Spleen (tissue), 11 donors: Measurements from ENCODE around the gene COL5A1. TPM values are rescaled to one million over a fixed set of nuclear protein-coding genes. Genes with fewer than 3 reads are reported as not detected.

Source experiments
- DNase-seq: peaks from one replicate; pipeline ENCODE4 v3.0.0-alpha.2; 2020
- H3K27ac ChIP-seq, 8 donors: fragments of 200-600 bp; sonication (generic) in 7 of 8; 1 replicate in 4 of 8; 2 replicates in 4 of 8; pipeline versions ENCODE4 v1.5.0 to v1.8.0; 2016 to 2021; ENCODE audit warnings: inconsistent platforms in 4 of 8, mild to moderate bottlenecking in 4 of 8, moderate library complexity in 1 of 8
- H3K27me3 ChIP-seq, 7 donors: fragments of 200-600 bp; sonication (generic) in 6 of 7; replicated peaks in 1 of 7; 1 replicate in 4 of 7; 2 replicates in 3 of 7; pipeline versions ENCODE4 v1.5.0 to v1.8.0; 2016 to 2021; ENCODE audit warnings: inconsistent platforms in 3 of 7, mild to moderate bottlenecking in 1 of 7
- H3K36me3 ChIP-seq, 6 donors: fragments of 200-600 bp; sonication (generic) in 5 of 6; 1 replicate in 4 of 6; 2 replicates in 2 of 6; pipeline versions ENCODE4 v1.5.0 to v1.8.0; 2016 to 2021; ENCODE audit warnings: inconsistent platforms in 2 of 6
- H3K4me1 ChIP-seq, 6 donors: fragments of 200-600 bp; sonication (generic) in 5 of 6; 1 replicate in 3 of 6; 2 replicates in 3 of 6; pipeline versions ENCODE4 v1.5.0 to v1.8.0; 2016 to 2021; ENCODE audit warnings: inconsistent platforms in 3 of 6
- H3K4me3 ChIP-seq, 8 donors: fragments of 200-600 bp; sonication (generic) in 7 of 8; 1 replicate in 4 of 8; 2 replicates in 4 of 8; pipeline versions ENCODE4 v1.5.0 to v1.8.0; 2016 to 2021; ENCODE audit warnings: inconsistent platforms in 4 of 8, mild to moderate bottlenecking in 4 of 8, moderate library complexity in 2 of 8
- H3K9me3 ChIP-seq, 8 donors: fragments of 200-600 bp; sonication (generic) in 7 of 8; 1 replicate in 4 of 8; 2 replicates in 4 of 8; pipeline versions ENCODE4 v1.5.0 to v1.8.0; 2016 to 2021; ENCODE audit warnings: inconsistent platforms in 4 of 8
- POLR2A ChIP-seq, 3 donors: fragments of 450-650 bp; IDR thresholded peaks; one replicate each; pipeline ENCODE4 v1.5.1; 2017; ENCODE audit warnings: antibody characterized with exemption in 3 of 3, mild to moderate bottlenecking in 1 of 3
- POLR2AphosphoS5 ChIP-seq, 3 donors: sonication (generic); formaldehyde crosslinking; IDR thresholded peaks; one replicate each; pipeline ENCODE4 v1.5.1; 2017; ENCODE audit warnings: antibody characterized with exemption in 3 of 3
- WGBS, 5 donors: extraction: QIAGEN DNeasy Blood & Tissue Kit in 3 of 5; methylation state at CpG; one replicate each; pipeline versions ENCODE4 v1.1.5 to v1.1.7; 2013 to 2018; 5-methylcytosine and 5-hydroxymethylcytosine counted together
- intact Hi-C: fragments of 100-400 bp; cut with DNase I; formaldehyde crosslinking; loops from one replicate; pipeline ENCODE4 v1.15.0; 2023; ENCODE audit warnings: low total_unique reads
- polyA plus RNA-seq, 3 donors: library from polyadenylated mRNA; stranded (reverse); fragments of 200-250 nt; gene quantifications; one replicate each; pipeline ENCODE4 v1.2.1, GENCODE V29; 2013
- total RNA-seq, 7 donors: library from RNA; depleted of rRNA in 3 of 7; stranded (reverse); fragments of >200 nt in 3 of 7; fragmentation: NEBNext Ultra II Directional in 4 of 7; extraction: Animal tissue kit (Norgen Biotek cat#: 25700) in 4 of 7; gene quantifications; one replicate each; pipeline versions ENCODE4 v1.1.0 to v1.2.1, GENCODE V29; 2016 to 2021
- TF ChIP-seq, protein P1 (sequence below), 11 experiments: fragments of 200-600 bp in 7 of 11; fragments of 450-650 bp in 4 of 11; sonication (generic) in 4 of 11; IDR thresholded peaks in 8 of 11; conservative IDR thresholded peaks in 3 of 11; 1 replicate in 7 of 11; 2 replicates in 4 of 11; pipeline versions ENCODE4 v1.4.0 to v1.8.0; 2016 to 2021; ENCODE audit warnings: antibody characterized with exemption in 11 of 11, inconsistent platforms in 4 of 11, mild to moderate bottlenecking in 1 of 11
- donor health status: healthy with polysubstance abuse.
- donor health status: DM: no; HTN: no; CAD: no; lungs with moderate emphysema.
- donor health status: DM: no; HTN: no; CAD: no.
- donor health status: Bipolar disorder and iron deficiency.
- donor health status: healthy.
- donor health status: DM: no; HTN: no; CAD: no.
- donor health status: DM: yes; HTN: yes; CAD: no.

COL5A1 gene
- total and polyA plus RNA-seq, 10 donors: 2.6 to 50.6 (median 23.7) TPM

DNA sequence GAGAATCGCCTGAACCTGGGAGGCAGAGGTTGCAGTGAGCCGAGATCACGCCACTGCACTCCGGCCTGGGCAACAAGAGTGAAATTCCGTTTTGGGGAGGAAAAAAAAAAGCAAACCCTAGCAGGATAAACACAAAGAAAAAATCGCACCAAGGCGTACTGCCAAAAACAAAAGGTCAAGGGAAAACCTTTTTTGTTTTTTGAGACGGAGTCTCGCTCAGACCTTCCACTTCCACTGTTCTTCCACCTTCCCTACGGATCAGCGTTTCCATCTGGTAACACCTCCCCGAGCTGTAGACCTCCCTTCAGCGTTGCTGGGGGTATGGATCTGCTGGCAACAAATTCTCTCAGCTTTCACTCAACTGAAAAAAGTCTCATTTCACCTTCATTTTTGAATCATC lies 218.9 kb downstream of the COL5A1 start:
- Histone ChIP-seq H3K4me1 (peaks cover 0 to 9% (median 0%) of the 10 kb centered on the region in 6 donors), H3K36me3 (no peaks in the 10 kb centered on the region), H3K27ac (peak overlapping the region; percentile 19 to 79 (median 59)), H3K27me3 (peaks cover 0 to 32% (median 0%) of the 10 kb centered on the region in 7 donors), H3K9me3 (peaks cover 0 to 3% (median 0%) of the 10 kb centered on the region in 8 donors), H3K4me3 (no peak overlapping the region)
- no peak for DNase-seq
- TF ChIP-seq POLR2AphosphoS5 (IDR thresholded peaks at IDR 0.05) (peak in 2 of 3 donors; percentile 11 to 32), POLR2A (IDR thresholded peaks at IDR 0.05) (no peak)
- intact Hi-C loops: no loop called here
- 69 to 80% (median 77%) methylated on average over 13 of the region's 13 CpGs for WGBS, 5 donors

DNA sequence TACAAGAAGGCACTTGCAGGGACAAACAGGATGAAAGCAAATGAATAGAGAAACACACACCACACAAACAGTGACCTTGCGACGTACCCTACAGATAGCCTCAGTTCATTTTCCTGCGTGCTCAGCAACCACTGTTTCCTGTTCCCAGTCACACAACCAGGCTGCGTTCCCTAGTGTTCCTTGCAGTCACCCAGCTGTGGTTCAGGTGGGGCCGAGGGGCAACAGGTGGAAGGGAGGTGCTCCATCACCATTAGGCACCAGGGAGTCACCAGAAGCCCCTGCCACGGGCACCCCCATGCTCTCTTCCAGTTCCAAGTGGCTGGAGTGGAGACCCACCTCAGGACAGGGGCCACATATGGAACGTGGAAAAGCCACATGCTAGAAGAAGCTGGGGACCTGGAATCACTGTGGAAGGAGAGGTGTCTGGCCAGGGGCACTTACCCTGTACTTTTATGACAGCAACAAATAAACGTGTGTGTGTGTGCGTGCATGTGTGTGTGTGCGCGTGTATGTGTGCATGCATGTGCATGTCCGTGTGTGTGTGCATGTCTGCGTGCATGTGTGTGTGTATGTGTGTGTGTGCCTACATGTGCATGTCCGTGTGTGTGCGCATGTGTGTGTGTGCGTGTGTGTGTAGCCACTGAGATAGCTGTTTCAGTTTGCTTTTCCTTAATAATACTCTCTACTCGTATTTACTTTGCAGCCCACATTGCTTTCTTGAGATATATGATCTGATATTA lies 220.2 kb downstream of the COL5A1 start:
- DNase-seq: peak; percentile 71
- H3K4me3 ChIP-seq: no peak overlapping the region
- WGBS, 5 donors: 74 to 88% (median 77%) methylated on average over 17 of the region's 17 CpGs
- peaks cover 0 to 30% (median 0%) of the 10 kb centered on the region in 7 donors for H3K27me3 ChIP-seq
- no peaks in the 10 kb centered on the region for H3K36me3 ChIP-seq
- peaks cover 0 to 3% (median 0%) of the 10 kb centered on the region in 8 donors for H3K9me3 ChIP-seq
- peaks cover 0 to 9% (median 0%) of the 10 kb centered on the region in 6 donors for H3K4me1 ChIP-seq
- H3K27ac ChIP-seq: peak overlapping the region in 6 of 8 donors; percentile 28 to 79 (median 65)
- intact Hi-C loops: no loop called here
- TF ChIP-seq, protein P1, sequence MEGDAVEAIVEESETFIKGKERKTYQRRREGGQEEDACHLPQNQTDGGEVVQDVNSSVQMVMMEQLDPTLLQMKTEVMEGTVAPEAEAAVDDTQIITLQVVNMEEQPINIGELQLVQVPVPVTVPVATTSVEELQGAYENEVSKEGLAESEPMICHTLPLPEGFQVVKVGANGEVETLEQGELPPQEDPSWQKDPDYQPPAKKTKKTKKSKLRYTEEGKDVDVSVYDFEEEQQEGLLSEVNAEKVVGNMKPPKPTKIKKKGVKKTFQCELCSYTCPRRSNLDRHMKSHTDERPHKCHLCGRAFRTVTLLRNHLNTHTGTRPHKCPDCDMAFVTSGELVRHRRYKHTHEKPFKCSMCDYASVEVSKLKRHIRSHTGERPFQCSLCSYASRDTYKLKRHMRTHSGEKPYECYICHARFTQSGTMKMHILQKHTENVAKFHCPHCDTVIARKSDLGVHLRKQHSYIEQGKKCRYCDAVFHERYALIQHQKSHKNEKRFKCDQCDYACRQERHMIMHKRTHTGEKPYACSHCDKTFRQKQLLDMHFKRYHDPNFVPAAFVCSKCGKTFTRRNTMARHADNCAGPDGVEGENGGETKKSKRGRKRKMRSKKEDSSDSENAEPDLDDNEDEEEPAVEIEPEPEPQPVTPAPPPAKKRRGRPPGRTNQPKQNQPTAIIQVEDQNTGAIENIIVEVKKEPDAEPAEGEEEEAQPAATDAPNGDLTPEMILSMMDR (IDR thresholded peaks at IDR 0.05 in 8 of 11, conservative IDR thresholded peaks at IDR 0.05 in 3 of 11): no peak
- TF ChIP-seq POLR2AphosphoS5 (IDR thresholded peaks at IDR 0.05) (peak in 2 of 3 donors; percentile 41 to 70), POLR2A (IDR thresholded peaks at IDR 0.05) (no peak)

DNA sequence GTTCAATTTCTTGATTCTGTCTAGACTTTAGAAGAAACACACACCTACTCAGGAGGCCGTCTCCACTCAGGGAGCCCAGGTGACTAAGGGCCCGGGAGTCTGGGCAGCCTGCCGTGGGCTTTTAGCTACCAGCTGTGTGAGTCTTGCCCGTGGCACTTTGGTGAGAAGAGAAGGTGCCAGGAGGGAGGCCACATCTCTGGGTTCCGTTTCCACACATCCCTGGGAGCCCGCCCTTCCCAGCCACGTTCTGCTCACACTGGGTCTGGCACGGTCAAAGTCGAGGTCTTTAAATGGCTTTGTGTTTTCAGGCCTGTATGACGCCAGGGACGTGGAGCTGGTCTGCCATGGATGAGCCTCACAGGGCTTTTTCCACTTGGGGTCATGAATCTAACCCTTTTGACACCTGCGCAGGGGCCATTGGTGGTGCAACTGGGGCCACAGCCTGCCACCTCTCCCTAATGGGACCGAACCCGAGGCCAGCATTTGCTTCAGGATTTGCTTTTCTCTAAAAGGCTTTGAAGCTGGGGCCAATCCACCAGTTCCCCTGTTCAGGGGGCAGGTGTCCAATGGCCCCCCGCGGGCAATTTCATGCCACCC lies 221.8 kb downstream of the COL5A1 start:
- intact Hi-C loops: no loop called here
- no peaks in the 10 kb centered on the region for H3K36me3 ChIP-seq
- peak; percentile 68 for DNase-seq
- no peak for TF ChIP-seq POLR2A (IDR thresholded peaks at IDR 0.05)
- no peak for TF ChIP-seq POLR2AphosphoS5 (IDR thresholded peaks at IDR 0.05)
- H3K4me3 ChIP-seq: no peak overlapping the region
- peak overlapping the region in 6 of 8 donors; percentile 66 to 82 (median 78) for H3K27ac ChIP-seq
- H3K4me1 ChIP-seq: peaks cover 0 to 9% (median 0%) of the 10 kb centered on the region in 6 donors
- 85 to 95% (median 86%) methylated on average over 16 of the region's 16 CpGs for WGBS, 5 donors
- H3K9me3 ChIP-seq: peaks cover 0 to 3% (median 0%) of the 10 kb centered on the region in 8 donors
- peaks cover 0 to 24% (median 0%) of the 10 kb centered on the region in 7 donors for H3K27me3 ChIP-seq

DNA sequence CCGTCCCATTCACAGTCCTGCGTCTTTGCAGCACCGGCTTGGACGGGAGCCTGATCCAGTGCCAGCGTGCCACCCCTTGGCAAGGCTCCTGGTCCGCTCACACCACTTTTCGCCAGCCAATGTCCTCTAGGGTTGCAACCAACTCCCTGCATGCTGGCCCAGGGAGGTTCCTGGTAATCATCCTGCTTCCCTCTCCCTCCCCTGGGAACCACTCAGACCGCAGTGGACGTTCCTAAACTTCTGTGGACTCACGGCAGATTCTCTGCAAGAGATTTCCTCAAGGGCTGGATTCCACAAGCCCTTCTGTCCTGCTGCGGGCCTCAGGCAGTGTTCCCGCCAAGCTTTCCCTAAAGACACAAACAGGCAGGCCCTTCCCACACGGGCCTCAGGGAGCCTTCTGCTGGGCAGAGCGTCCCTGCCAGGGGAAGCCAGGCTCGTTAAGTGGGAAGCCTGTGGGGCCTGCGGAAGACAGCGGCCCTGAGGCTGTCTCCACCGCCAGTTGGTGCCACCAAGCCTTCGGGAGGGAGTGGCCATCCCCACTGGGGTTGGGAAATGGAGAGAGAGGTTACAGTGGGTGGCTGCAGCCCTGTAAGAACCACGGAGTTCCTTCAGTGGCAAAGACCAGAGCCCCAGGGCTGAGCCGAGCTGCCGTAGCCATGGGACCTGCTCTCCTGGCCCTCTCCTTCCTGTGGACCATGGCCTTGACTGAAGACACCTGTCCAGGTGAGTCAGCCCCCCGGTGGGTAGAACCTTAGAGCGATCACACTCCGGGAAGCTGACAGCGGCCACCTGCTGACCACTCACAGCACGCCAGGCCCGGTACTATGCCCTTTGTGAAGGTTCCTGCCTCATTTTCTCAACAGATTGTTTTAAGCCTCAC lies 222.6 kb downstream of the COL5A1 start:
- intact Hi-C loops: no loop called here
- H3K4me3 ChIP-seq: no peak overlapping the region
- 69 to 85% (median 80%) methylated on average over 27 to 28 of the region's 28 CpGs for WGBS, 5 donors

More for the DNA sequence above, 222.6 kb downstream of the COL5A1 start:
- H3K27me3 ChIP-seq: peaks cover 0 to 21% (median 0%) of the 10 kb centered on the region in 7 donors
- H3K27ac ChIP-seq: peak overlapping the region; percentile 27 to 82 (median 76)
- peaks cover 0 to 3% (median 0%) of the 10 kb centered on the region in 8 donors for H3K9me3 ChIP-seq
- H3K36me3 ChIP-seq: no peaks in the 10 kb centered on the region
- H3K4me1 ChIP-seq: peaks cover 0 to 9% (median 0%) of the 10 kb centered on the region in 6 donors
- DNase-seq: peak; percentile 75
- peak in 2 of 3 donors; percentile 53 to 59 for TF ChIP-seq POLR2AphosphoS5 (IDR thresholded peaks at IDR 0.05)
- TF ChIP-seq, protein P1 (IDR thresholded peaks at IDR 0.05 in 8 of 11, conservative IDR thresholded peaks at IDR 0.05 in 3 of 11): no peak
